H1 (cell line): Measurements from ENCODE around the gene SPPL2B. TPM values are rescaled to one million over a fixed set of nuclear protein-coding genes. Genes with fewer than 3 reads are reported as not detected.

Experiments used
- E2F6 ChIP-seq: IDR thresholded peaks from 2 replicates; pipeline ENCODE4 v1.6.1; 2012; ENCODE audit warnings: inconsistent platforms
- TEAD4 ChIP-seq: IDR thresholded peaks from 2 replicates; pipeline ENCODE4 v1.6.1; 2012; ENCODE audit warnings: low read depth, low read length, inconsistent platforms, mixed read lengths
- polyA plus RNA-seq, 7 experiments: library from polyadenylated mRNA; depleted of rRNA in 3 of 7; stranded (reverse) in 5 of 7; unstranded in 2 of 7; fragments of >200 nt in 5 of 7; fragments of 200-250 nt in 2 of 7; gene quantifications; 1 replicate in 5 of 7; 2 replicates in 1 of 7; 4 replicates in 1 of 7; pipeline versions ENCODE4 v1.2.1 to v1.2.3, GENCODE V29; 2011 to 2013; ENCODE audit warnings: missing spikeins in 2 of 7, mixed read lengths in 2 of 7
- total RNA-seq: library from RNA; stranded (reverse); fragmentation: NEBNext Ultra II Directional; extraction: Animal tissue kit (Norgen Biotek cat#: 25700); gene quantifications from 2 replicates; pipeline ENCODE4 v1.2.1, GENCODE V29; 2021

SPPL2B gene
- total and polyA plus RNA-seq, 2 of the 8 experiments (the other 6 are each of a cell fraction or from before 2014, with no cell fraction given): 34.8 to 55.7 TPM

GRCh38 chr19:2294687-2295335, 33.7 kb upstream of the SPPL2B start (continued):
- no peak for TF ChIP-seq E2F6
- no peak for TF ChIP-seq TEAD4
- TF ChIP-seq, all 59 proteins: peak for 0
